Adipose tissue (tissue), 3 donors: ENCODE measurements around the gene TNFRSF9. TPM values are rescaled to one million over a fixed set of nuclear protein-coding genes. Genes with fewer than 3 reads are reported as not detected.

ENCODE experiments used
- polyA plus RNA-seq, 3 donors: library from polyadenylated mRNA; stranded (reverse); fragments of 200-250 nt; gene quantifications; one replicate each; pipeline ENCODE4 v1.2.3, GENCODE V29; 2013
- donor health status: healthy with polysubstance abuse.
- donor health status: Bipolar disorder and iron deficiency.
- donor health status: healthy.

TNFRSF9 gene
- polyA plus RNA-seq, 3 donors = 0.21 to 0.22 TPM; not detected in 1

Other genes starting within 250 kb of the TNFRSF9 start
- 100 to 1,000 TPM in 1 of 3 donors, 10 to 100 TPM in 2; 24.6 to 122 (median 89.6) TPM for gene VAMP3, start 169.5 kb downstream of the TNFRSF9 start, polyA plus RNA-seq
- 1 to 10 TPM; 3.3 to 6.6 (median 4.1) TPM for gene PER3, start 156.5 kb downstream of the TNFRSF9 start, polyA plus RNA-seq
- under 1 TPM; 0.08 to 0.54 (median 0.22) TPM for gene UTS2, start 87.8 kb downstream of the TNFRSF9 start, polyA plus RNA-seq
- 100 to 1,000 TPM; 173 to 397 (median 342) TPM for gene PARK7, start 20.9 kb upstream of the TNFRSF9 start, polyA plus RNA-seq
- 100 to 1,000 TPM in 2 of 3 donors, 10 to 100 TPM in 1; 93.0 to 211 (median 135) TPM for gene ERRFI1, start 85.5 kb upstream of the TNFRSF9 start, polyA plus RNA-seq